Measurements from ENCODE around the gene PAQR7.

The PAQR7 gene

DNA sequence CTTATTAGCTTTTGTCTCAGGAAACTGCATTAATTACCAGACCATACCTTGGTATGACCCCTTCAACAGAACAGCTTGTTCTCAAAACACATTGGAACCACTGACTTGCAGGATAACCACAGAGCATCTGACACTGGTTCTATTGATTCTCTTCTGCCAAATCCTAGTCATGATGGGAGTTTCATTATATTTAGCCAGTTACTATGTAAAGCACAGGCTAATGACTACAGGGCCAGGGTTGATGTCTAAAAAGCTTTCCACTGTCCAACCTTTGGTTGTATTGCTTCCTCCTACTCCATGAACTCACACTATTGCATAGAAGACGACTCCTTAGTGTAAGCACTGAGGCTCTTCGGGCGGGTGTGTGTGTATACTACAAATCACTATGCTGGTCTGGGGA is 27.0 kb upstream of the PAQR7 start:
- no peak for DNase-seq (ENCODE audit: low read depth)

DNA sequence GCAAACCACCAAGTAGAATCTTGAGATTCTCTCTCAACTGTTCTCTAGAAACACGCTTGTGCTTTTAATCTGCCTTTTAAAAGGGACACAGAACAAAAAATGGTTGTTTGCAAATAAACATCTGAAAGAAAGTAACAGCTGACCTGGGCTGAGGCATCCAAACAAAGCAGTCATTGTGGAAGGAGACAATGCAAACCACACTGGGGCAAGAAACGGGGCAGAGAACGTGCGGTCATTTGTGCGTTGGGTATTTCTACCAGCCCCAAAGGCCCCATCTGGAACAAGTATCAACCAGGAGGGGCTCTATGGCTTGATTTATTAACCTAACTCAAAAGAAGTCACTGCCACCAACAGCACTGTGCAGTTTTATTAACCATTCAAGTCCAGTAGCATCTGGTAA is 24.7 kb upstream of the PAQR7 start:
- no peak for DNase-seq (ENCODE audit: low read depth)

DNA sequence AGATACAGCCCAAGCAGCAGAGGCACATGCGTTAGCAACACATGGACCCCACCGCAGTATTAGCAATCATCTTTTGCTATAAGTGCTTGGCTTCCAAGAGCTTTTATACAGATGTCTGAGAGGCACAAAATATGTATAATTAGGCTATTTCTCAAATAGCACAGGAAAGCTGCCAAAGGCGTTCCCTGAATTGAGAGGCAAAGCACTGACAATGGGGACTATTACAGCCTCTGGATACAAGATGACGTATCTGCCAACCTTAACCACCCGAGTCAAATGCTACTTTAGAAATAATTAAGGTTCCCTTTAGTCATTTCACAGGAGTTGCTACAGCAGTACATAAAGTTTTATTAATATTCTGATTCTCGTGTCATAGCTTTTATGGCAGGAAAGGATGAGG is 24.3 kb upstream of the PAQR7 start:
- no peak for DNase-seq (ENCODE audit: low read depth)

DNA sequence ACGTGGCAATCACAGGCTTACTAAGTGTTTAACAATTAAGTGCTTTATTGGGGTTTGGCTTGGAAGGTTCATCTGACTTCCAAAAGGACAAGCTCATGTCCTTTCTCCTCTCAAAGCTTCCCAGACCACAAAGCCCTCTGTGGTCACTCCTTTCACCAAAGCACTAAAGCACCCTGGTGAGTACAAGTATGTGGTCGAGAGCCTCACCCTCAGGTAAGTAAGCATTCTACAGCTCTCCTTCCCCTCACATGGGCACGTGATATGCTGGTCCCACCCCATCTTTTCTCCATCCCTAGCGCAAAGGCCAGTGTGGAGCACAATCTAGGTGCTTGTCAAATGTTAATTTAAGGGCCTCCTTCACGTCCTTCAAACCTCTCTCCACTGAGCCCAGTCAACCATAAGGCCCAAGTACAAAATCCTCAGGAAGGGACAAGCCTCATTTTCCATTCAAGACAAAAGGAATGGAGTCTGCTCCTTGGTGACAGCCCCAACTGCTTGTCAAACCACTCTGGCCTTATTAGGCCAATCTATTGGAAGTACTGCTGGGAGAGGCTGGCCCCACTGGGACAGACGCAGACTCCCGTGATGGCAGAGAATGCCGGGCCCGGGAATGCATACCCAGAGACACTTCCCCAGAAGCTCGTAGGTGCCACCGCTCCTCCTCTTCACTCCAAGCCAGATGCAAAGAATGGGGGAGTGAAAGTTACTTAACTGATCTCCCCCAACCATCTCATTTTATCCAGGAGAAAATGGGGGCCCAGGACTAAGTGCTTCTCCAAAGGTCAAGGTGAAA is 22.9 kb upstream of the PAQR7 start:
- DNase-seq (ENCODE audit: low read depth) = no peak

DNA sequence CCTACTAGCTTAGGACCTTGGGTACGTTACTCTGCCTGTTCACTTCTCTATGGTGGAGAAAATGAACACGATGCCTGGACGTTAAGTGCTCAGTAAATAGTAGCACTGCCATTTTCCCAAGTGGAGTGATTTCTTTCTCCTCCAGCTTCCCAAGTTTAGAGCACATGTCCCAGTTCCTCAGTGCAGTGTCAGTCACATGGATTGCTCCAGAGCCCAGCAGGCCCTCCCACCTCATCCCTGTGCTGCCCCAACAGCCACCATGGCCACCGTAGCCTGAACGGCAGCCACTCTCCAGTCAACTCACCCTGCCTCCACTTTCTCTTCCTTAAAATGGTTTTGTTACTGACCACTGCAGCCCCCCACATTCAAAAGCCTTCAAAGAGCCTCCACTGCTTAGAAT is 22.2 kb upstream of the PAQR7 start:
- DNase-seq (ENCODE audit: low read depth) = no peak

DNA sequence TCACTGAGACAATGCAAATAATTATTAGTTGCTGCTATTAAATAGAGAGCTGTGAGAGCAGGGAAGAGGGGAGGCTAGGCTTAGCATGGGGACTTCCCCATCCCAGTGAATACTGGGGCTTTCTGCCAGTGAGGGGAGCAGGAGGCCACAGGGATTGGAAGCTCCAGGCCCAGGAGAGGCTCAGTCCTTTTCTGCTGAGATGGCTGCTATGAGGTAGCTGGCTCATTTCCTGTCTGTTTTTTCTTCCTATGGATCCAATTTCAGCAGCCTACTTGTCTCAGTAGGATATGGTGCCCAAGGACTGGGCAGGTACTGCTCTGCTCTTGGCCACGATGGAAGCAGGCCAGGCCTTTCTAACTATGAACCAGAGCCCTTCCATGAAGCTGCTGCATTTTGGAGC is 20.8 kb upstream of the PAQR7 start:
- no peak for DNase-seq (ENCODE audit: low read depth)

DNA sequence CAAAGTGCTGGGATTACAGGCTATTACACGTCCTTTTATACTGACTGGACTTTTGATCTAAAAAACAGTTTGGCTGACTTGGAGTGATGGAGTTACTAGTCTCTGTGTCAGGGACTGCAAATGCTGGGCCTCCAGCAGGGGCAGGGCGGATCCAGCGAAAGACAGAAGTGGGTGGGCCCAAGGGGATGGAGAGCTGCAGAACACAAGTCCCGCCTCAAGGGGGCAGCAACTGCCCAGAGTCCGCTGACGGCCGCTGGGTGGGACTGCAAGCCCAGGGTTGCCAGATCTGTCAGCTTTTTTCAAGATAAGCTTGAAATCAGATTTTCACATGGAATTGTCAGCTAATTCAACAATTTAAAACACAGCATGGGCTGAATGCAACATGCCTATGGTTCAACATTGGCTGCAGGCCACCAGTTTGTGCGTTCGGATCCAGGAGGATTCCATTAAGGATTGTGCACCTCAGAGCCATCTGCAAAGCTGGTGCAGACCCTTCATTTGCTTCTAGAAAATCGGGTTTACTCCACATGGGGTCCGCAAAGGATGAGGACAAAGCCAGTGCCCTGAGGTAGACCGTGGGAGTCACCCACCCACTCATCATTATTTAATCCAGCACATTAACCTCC is 20.0 kb upstream of the PAQR7 start:
- peak; percentile 83 for DNase-seq (ENCODE audit: low read depth)

DNA sequence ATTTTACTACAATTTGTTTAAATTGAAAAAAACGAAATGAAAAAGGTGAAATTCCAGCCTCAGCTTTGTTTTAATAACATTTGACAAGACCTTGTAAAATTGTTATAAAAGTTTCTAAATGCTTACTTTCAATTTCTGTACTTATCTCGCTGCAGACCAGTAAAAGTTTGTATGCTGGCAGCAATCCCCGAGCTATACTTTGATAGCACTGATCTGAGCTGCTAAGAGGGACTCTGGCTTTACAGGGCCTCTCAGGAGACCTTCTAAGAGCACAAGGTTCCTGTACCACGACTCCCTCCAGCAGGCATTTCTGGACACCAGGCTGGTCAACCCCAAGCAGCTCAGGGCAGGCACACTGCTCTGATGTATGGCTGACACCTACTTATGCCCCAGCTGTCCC is 17.6 kb upstream of the PAQR7 start:
- no peak for DNase-seq (ENCODE audit: low read depth)

DNA sequence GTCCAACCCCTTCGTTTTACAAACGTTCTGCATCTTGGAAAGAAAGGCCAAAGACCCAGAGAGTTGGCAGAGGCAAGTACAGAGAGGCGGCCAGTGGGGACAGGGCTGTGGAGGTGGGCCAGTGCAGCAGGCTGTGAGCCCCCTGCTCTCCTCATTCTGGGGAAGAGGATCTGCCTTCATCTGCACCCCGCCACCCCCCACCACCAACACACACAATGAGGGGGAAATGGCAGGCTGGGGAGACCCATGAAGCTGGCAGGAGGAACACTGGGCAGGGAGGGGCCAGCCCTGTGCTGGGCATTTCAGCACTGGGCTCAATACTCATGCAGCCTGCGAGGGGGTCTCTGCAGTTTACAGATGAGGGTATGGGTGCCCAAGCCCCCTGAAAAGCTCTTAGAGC is 16.1 kb upstream of the PAQR7 start:
- DNase-seq (ENCODE audit: low read depth) = no peak

DNA sequence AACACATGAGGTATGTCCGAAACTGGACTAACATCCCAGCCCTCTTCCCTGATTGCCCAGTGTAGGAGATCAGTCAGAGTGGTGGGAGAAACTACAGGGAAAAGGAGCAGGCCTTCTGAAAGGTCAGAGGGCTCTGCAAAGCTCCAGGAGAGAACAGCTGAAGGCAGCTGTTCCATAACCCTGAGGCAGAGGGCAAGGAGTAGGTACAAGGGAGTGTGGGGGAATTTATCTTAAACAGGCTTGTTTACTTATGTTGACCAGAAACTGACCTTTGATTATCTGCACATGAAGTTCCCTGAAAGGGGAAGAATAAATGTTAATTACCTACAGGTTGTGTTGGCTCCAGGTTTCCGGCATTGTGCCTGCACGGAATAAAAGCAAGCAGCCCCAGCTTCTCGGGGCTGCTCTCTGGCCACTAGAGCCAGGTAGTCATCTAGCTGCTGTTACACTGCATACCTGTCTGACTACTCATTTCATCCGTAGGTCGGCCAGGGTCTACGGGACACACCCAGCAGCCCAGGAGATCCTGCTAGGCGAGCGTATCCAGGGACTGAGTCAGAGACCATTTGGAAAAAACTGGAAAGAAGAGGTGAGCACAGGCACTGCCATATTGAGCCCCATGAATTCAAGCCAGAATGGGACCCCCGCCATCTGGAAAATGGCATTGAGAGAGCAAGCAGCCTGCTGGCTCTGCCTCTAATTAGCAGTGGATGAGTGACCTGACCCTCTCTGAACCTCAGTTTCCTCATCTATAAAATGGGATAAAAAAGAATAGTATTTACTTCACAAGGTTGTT is 14.9 kb upstream of the PAQR7 start:
- DNase-seq (ENCODE audit: low read depth) = no peak

DNA sequence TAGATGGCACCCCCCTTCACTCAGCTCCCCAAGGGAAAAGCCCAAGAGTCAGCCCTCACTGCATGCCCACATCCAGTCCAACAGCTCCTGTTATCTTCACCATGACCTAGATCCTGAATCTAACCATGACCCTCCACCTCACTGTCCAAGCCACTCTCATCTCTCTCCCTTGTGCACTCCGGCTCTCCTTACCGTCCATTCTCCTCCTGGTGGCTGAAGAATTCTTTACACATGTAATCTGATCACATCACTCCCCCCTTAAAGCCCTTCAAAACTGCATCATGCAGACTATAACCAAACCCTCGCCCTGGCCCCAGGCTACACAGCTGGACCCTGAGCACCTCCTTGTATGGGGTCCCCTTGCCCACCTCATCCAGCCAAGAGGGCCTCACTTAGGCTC is 14.0 kb upstream of the PAQR7 start:
- DNase-seq (ENCODE audit: low read depth) = no peak

DNA sequence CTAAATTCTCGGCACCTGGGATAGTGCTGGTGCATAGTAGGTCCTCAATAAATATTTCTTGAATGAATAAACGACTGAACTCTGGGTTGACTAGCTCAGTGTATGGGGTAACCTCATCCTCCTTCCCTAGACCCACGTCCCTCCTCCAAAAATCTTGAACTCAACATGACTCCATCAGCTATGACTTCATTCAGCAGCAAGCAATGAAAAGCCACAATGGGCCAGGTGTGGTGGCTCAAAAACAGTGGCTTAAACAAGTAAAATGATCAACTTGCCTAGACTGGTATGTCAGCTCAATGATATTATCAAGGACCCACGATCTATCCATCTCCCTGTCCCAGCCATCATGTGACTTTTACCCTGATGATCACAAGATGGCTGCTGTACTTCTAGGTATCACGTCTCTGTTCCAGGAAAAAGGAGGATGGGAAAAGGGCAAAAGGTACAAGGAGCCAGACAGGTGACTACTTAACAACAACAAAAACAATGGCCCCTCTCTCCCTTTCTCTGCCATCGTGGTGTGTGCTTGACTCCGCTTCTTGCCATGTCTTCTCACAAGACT is 13.0 kb upstream of the PAQR7 start:
- no peak for DNase-seq (ENCODE audit: low read depth)

DNA sequence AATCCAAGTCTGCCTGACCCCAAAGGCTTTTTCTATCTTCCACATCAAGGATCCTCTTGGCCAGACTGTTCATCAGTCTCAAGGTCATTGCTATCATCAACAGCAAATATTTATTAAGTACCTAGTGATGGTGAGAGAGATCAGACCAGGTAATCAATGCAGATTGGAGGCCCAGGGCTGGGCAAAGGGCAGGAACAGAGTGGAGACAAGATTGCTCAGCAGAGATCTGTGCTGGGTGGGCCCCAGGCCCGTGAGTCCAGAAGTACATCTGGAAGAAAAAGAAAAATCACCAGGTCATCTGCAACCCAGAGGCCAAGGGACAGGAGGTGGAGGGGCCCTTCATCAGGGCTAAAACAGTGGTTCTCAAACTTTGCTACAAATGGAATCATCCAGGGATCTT is 10.1 kb upstream of the PAQR7 start:
- no peak for DNase-seq (ENCODE audit: low read depth)

DNA sequence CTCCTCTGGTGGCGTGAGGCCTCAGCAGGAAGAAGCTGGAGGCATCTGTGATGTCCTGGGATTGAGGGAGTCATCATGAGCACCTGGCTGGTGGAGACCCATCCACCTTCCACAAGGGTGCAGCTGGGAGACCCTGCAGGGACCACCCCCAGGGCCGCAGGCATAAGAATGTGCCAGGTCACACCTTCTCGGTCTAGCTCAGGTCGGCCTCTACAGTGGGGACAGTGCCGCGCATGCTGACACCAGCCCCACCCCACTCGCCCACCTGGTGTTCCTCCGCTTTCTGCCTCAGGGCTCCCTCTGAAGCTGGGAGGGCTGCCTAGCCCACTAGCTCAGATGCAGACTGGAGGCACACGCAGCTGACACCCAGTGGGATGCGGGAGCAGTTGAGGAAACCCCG is 5.8 kb upstream of the PAQR7 start:
- DNase-seq (ENCODE audit: low read depth) = no peak

DNA sequence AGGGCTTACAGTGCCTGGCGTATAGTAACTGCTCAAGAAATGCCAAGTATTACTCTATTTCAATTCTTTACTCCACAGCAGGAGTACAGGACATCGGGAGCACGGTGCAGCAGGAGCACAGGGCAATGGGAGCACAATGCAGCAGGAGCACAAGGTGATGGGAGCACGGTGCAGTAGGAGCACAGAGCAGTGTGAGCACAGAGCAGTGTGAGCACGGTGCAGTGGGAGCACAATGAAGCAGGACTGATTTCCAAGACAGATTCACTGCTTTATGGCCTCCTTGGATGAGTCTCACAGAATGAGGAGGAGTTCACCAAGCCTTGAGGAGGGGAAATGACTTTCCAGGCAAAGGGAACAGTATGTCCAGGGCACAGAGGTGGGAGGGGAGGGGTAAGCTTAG is 5.0 kb upstream of the PAQR7 start:
- no peak for DNase-seq (ENCODE audit: low read depth)

DNA sequence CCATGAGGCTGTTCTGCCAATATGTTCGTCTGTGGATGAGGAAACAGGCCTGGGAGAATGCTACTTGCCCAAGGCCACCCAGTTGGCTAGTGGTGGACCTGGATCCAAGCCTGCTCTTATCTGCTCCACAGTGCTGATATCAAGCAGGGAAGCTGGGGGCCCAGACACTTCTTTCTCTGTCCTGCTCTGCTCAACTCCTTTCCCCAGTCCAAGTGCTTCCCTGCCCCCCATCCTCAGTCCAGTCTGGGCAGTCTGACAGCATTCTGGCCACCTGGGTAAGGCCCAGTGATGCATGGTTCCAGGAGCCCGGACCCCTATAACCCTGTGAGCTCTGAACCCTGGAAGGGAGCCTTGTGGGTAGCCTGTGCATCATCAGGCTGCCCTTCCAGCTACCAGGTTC is 4.2 kb upstream of the PAQR7 start:
- no peak for DNase-seq (ENCODE audit: low read depth)

DNA sequence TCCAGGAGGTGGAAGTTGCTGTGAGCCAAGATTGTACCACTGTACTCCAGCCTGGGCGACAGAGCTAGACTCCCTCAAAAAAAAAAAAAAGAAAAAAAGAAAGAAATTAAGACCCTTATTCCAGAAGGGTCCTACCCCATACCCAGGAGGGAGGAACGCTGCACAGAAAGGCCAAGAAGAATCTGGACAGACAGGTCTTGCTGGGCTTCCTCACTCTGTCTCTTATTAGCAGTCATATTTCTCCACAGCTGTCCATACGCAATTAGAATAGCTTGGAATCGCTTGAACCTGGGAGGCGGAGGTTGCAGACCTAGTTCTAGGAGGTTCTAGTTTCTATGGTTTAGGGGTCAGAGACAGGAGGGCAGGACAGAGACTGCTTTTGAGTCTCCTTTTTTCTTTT is 3.2 kb upstream of the PAQR7 start:
- DNase-seq (ENCODE audit: low read depth) = no peak

DNA sequence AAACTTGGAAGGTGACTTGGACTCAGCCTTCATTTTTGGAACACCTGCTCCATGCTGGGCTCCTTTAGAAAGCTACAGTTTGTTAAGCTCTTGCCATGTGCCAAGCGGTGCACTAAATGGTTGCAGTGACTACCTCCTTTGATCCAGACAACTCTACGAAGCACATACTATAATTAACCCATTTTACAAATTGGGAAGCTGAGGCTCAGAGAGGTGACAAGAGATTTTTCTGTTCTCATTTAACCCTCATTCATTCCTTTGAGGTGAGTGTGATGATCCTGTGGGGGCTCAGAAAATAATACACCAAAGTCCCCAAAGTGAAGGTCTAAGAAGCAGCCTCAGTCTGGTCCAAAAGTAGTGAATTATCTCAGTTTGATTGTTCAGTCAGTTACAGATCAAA is 1.6 kb upstream of the PAQR7 start:
- DNase-seq (ENCODE audit: low read depth) = no peak

DNA sequence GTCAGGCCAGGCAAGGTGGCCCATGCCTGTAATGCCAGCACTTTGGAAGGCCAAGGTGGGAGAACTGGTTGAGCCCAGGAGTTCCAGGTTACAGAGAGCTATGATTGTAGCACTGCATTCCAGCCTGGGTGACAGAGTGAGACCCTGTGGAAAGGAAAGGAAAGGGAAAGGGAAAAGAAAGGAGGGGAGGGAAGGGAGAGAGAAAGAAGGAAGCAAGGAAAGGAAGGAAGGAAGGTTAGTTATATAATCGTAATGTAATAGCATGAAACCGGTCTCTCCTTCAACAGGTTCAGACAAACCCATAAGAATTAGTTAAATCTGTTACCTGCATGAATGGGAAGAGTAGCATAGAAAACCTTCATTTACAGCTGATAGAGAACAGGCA is 1.2 kb upstream of the PAQR7 start:
- no peak for DNase-seq (ENCODE audit: low read depth)

DNA sequence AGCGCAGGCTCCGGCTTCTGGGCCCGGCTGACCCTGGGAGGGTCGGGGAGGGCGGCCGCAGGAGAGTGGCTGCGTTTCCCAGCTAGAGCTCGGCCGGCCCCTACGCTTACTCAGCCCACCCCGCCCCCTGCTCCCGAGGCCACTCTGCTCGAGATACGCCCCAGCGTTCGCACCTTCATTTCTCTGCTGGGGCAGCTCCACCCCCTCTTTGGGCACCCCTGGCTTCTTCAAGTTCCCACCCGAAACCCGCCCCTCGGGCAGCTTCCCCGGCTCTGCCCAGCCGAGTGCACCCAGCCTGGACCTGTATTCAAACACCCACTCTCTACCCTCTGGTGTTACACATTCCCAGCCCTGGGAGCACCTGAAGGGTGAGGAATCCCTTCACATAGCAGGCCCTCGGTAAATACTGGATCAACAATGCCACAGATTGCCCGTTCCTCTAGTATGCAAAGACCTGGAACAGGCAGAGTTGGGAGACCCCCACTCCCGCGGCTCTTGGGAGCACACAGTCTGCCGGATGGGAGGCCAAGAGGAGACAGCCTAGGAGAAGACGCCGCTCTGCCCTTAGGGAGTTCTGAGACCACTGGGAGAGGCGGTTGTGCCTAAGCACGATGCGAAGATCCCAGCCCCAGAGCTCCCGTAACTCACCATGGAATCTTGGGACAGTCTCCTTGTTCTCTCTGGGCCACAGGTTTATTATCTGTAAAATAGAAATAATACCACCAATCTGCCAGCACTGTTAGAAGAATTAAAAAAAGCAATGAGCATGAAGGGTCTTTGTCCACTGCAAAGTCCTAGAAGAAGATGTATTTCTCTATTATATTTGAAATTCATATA is 566 bp upstream of the PAQR7 start:
- DNase-seq (ENCODE audit: low read depth) = no peak

DNA sequence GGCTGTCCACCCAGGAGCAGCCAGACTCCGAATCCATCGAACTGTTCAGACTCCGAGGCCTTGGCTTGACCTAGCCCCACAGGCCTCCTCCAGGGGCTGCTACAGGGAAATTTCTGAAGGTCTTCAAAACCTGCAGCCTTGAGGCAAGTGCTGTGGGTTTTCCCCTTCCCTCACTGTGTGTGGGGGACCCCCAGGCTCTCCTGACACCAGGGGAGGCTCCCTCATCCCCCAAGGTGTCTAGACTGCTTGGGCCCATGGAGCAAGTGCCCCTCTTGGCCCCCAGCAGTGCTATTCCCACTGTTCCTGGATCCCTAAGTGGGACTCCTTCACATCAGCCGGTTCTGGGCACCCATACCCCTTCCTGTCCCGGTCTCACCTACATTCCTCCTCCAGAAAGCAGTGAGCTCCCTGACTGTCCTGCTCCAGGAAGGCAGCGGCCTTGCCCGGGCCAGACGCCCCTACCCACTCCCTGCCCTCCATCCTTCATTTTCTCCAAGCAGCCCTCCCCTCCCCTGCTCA is 814 bp downstream of the PAQR7 start:
- DNase-seq (ENCODE audit: low read depth) = no peak

DNA sequence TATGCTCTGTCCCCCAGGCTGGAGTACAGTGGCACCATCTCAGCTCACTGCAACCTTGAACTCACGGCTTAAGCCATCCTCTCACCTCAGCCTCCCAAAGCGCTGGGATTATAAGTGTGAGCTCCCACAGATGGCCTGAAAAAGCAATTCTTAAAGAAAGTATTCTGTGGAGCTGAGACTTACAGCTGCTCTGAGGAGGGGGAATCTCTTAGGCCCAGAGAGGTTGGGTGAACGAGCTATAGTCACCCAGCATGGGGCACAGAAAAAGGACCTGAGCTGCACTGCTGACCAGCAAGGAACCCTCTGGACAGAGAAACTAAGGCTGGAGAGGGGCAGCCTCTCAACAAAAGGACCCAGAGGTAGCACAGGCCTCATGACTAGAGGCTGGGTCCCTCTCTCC is 1.3 kb downstream of the PAQR7 start:
- DNase-seq (ENCODE audit: low read depth) = no peak

Measured in stromal cell of bone marrow (primary cell).